Neural cell (in vitro differentiated cells): ENCODE measurements around the gene HEXIM2. TPM values are rescaled to one million over a fixed set of nuclear protein-coding genes. Genes with fewer than 3 reads are reported as not detected.

Experiments
- H2AFZ ChIP-seq: fragments of 200-600, 300-800 bp; sonication (generic), shearing (Covaris generic); 2 replicates; pipeline ENCODE4 v1.6.0; 2014; ENCODE audit warnings: low read depth, mild to moderate bottlenecking, antibody characterized with exemption, low read length, moderate library complexity
- H3F3A ChIP-seq: fragments of 200-600 bp; shearing (Covaris generic); 2 replicates; pipeline ENCODE4 v1.6.1; 2016; ENCODE audit warnings: mild to moderate bottlenecking, moderate library complexity, mixed read lengths, antibody characterized with exemption, low read length; ENCODE audit not compliant: insufficient read depth, poor library complexity, severe bottlenecking
- H3K27ac ChIP-seq: fragments of 200-600, 300-800 bp; sonication (generic), shearing (Covaris generic); 2 replicates; pipeline ENCODE4 v1.5.1; 2014; ENCODE audit warnings: mild to moderate bottlenecking, low read length, moderate library complexity
- H3K27me3 ChIP-seq: fragments of 300-800, 200-600 bp; sonication (generic), shearing (Covaris generic); 2 replicates; pipeline ENCODE4 v1.6.0; 2014; ENCODE audit warnings: mild to moderate bottlenecking, low read depth, low read length, moderate library complexity; ENCODE audit not compliant: insufficient read depth
- H3K36me3 ChIP-seq: fragments of 300-800, 200-600 bp; sonication (generic), shearing (Covaris generic); 2 replicates; pipeline ENCODE4 v1.5.1; 2014; ENCODE audit warnings: mild to moderate bottlenecking, antibody characterized with exemption, low read length, moderate library complexity; ENCODE audit not compliant: insufficient read depth
- H3K4me2 ChIP-seq: fragments of 300-800, 200-600 bp; sonication (generic), shearing (Covaris generic); 2 replicates; pipeline ENCODE4 v1.6.0; 2014; ENCODE audit warnings: mild to moderate bottlenecking, low read length
- H3K4me3 ChIP-seq: fragments of 300-800, 200-600 bp; sonication (generic), shearing (Covaris generic); 2 replicates; pipeline ENCODE4 v1.5.1; 2014; ENCODE audit warnings: mild to moderate bottlenecking, low read length, moderate library complexity
- H3K79me2 ChIP-seq: fragments of 200-600 bp; shearing (Covaris generic); replicated peaks from 2 replicates; pipeline ENCODE4 v1.6.0; 2014; ENCODE audit warnings: mild to moderate bottlenecking, low read length, moderate library complexity; ENCODE audit not compliant: insufficient read depth
- H3K9ac ChIP-seq: fragments of 300-800, 200-600 bp; sonication (generic), shearing (Covaris generic); 2 replicates; pipeline ENCODE4 v1.6.1; 2016; ENCODE audit warnings: mild to moderate bottlenecking, low read length, mixed read lengths
- H3K9me2 ChIP-seq: fragments of 200-600 bp; shearing (Covaris generic); 2 replicates; pipeline ENCODE4 v1.6.1; 2016; ENCODE audit warnings: mild to moderate bottlenecking, low read length, mixed read lengths; ENCODE audit not compliant: insufficient read depth
- H3K9me3 ChIP-seq: fragments of 200-600, 300-800 bp; sonication (generic), shearing (Covaris generic); 2 replicates; pipeline ENCODE4 v1.6.1; 2016; ENCODE audit warnings: mild to moderate bottlenecking, mixed run types, low read length, moderate library complexity, mixed read lengths
- H4K20me1 ChIP-seq: fragments of 200-600 bp; shearing (Covaris generic); 2 replicates; pipeline ENCODE4 v1.6.1; 2016; ENCODE audit warnings: mild to moderate bottlenecking, mixed run types; ENCODE audit not compliant: insufficient read depth
- CTCF ChIP-seq: fragments of 450-650 bp; IDR thresholded peaks from 2 replicates; pipeline ENCODE4 v1.5.1; 2014; ENCODE audit warnings: antibody characterized with exemption, mild to moderate bottlenecking, moderate library complexity; ENCODE audit not compliant: poor library complexity, severe bottlenecking
- EP300 ChIP-seq: fragments of 450-650 bp; conservative IDR thresholded peaks from 2 replicates; pipeline ENCODE4 v1.6.1; 2014; ENCODE audit warnings: antibody characterized with exemption, mild to moderate bottlenecking, moderate library complexity; ENCODE audit not compliant: poor library complexity, severe bottlenecking
- EZH2 ChIP-seq: fragments of 200-600, 300-800 bp; shearing (Covaris generic), sonication (generic); IDR thresholded peaks from 2 replicates; pipeline ENCODE4 v1.6.1; 2014; ENCODE audit warnings: antibody characterized with exemption, low read length, borderline replicate concordance, mild to moderate bottlenecking; ENCODE audit not compliant: insufficient read depth, poor library complexity, severe bottlenecking
- MXI1 ChIP-seq: fragments of 450-650 bp; conservative IDR thresholded peaks from 2 replicates; pipeline ENCODE4 v1.6.1; 2014; ENCODE audit warnings: antibody characterized with exemption, mild to moderate bottlenecking; ENCODE audit not compliant: poor library complexity, severe bottlenecking
- POLR2AphosphoS5 ChIP-seq: IDR thresholded peaks from 2 replicates; pipeline ENCODE4 v1.6.1; 2012
- RAD21 ChIP-seq: fragments of 450-650 bp; conservative IDR thresholded peaks from 2 replicates; pipeline ENCODE4 v1.6.1; 2014; ENCODE audit warnings: antibody characterized with exemption, mild to moderate bottlenecking, moderate library complexity
- REST ChIP-seq: IDR thresholded peaks from 2 replicates; pipeline ENCODE4 v1.6.1; 2012; ENCODE audit warnings: borderline replicate concordance
- SMC3 ChIP-seq: fragments of 450-650 bp; conservative IDR thresholded peaks from 2 replicates; pipeline ENCODE4 v1.6.1; 2014; ENCODE audit warnings: antibody characterized with exemption, mild to moderate bottlenecking, moderate library complexity; ENCODE audit not compliant: poor library complexity
- TAF1 ChIP-seq: IDR thresholded peaks from 2 replicates; pipeline ENCODE4 v1.6.1; 2012; ENCODE audit warnings: low read depth
- polyA plus RNA-seq: library from polyadenylated mRNA; depleted of rRNA; stranded (reverse); fragments of >200 nt; gene quantifications from 2 replicates; pipeline ENCODE4 v1.2.3, GENCODE V29; 2014

The HEXIM2 gene
- polyA plus RNA-seq, 1 donor from 2014 or later: 13.9 TPM

- H3K27ac ChIP-seq: peak overlapping the region; percentile 98
- H4K20me1 ChIP-seq: peaks cover 4% of the 10 kb centered on the region
- peak overlapping the region; percentile 22 for H3K4me2 ChIP-seq
- H3K9ac ChIP-seq: peak overlapping the region; percentile 85
- TF ChIP-seq CTCF (peak; percentile 32), TAF1 (peak; percentile 41), RAD21 (peak; percentile 21), POLR2AphosphoS5 (peak; percentile 80), REST (peak; percentile 32), SMC3 (peak; percentile 35), EZH2 (no peak), EP300 (peak; percentile 81), MXI1 (peak; percentile 15)
- H3K36me3 ChIP-seq: no peaks in the 10 kb centered on the region
- peak overlapping the region; percentile 47 for H2AFZ ChIP-seq
- H3K4me3 ChIP-seq: peak overlapping the region; percentile 86
- H3K9me3 ChIP-seq: no peaks in the 10 kb centered on the region
- H3F3A ChIP-seq: peaks cover 4% of the 10 kb centered on the region
- no peaks in the 10 kb centered on the region for H3K9me2 ChIP-seq
- no peaks in the 10 kb centered on the region for H3K27me3 ChIP-seq
- H3K79me2 ChIP-seq: peaks cover 24% of the 10 kb centered on the region
These were observed 14.0 kb upstream of the HEXIM2 start for GRCh38 chr17:45147581-45148182.

- peak; percentile 100 for TF ChIP-seq POLR2AphosphoS5
- TF ChIP-seq CTCF: no peak
- no peak for TF ChIP-seq SMC3
- TF ChIP-seq REST: peak; percentile 91
- TF ChIP-seq MXI1: peak; percentile 31
- TF ChIP-seq RAD21: peak; percentile 19
- no peak for TF ChIP-seq EZH2
- TF ChIP-seq TAF1: peak; percentile 94
- TF ChIP-seq EP300: peak; percentile 83
- Histone ChIP-seq H2AFZ (peak within 1 kb of the TSS; percentile 47), H3K9ac (peak within 1 kb of the TSS; percentile 85), H3F3A (peaks cover 4% of the 10 kb centered on the region), H3K9me3 (no peaks in the 10 kb centered on the region), H3K79me2 (peaks cover 24% of the 10 kb centered on the region), H3K9me2 (no peaks in the 10 kb centered on the region), H3K36me3 (no peaks in the 10 kb centered on the region), H3K4me2 (peak within 1 kb of the TSS; percentile 100), H4K20me1 (peaks cover 4% of the 10 kb centered on the region), H3K4me3 (peak within 1 kb of the TSS; percentile 86), H3K27ac (peak within 1 kb of the TSS; percentile 98), H3K27me3 (no peaks in the 10 kb centered on the region)
These were observed 13.3 kb upstream of the HEXIM2 start, which contains the start of gene HEXIM1 for GRCh38 chr17:45148183-45149036. TSS of gene HEXIM1 (plus strand) at chr17:45148475. CDS start at chr17:45149191, 716 bp downstream.
